Activated CD8-positive, alpha-beta T cell treated with anti-CD3 and anti-CD28 coated beads for 36 hours (primary cell): Measurements from ENCODE around the gene FCRL6. TPM values are rescaled to one million over a fixed set of nuclear protein-coding genes. Genes with fewer than 3 reads are reported as not detected.

Experiments used
- ATAC-seq: fragments of 200-7000 bp; cut with Tn5 transposase; one replicate; pipeline ENCODE4 v1.10.0; 2021; ENCODE audit warnings: mild to moderate bottlenecking, moderate library complexity
- CTCF ChIA-PET: fragments of 350-600 bp; sonication (Branson Sonifier 250); formaldehyde crosslinking; loops from one replicate; lab custom pipeline; 2021; ENCODE audit warnings: antibody characterized with exemption; lab: Charles Lee
- POLR2A ChIA-PET: fragments of 350-600 bp; sonication (Branson Sonifier 250); formaldehyde crosslinking; loops from one replicate; lab custom pipeline; 2021; ENCODE audit warnings: antibody characterized with exemption; lab: Charles Lee
- DNase-seq: peaks from one replicate; pipeline ENCODE4 v3.0.0-alpha.2; 2020
- H3K27ac Mint-ChIP-seq: one replicate; pipeline ENCODE4 v1.8.0; 2021; ENCODE audit warnings: mild to moderate bottlenecking, mixed read lengths
- H3K27me3 Mint-ChIP-seq: one replicate; pipeline ENCODE4 v1.8.0; 2021; ENCODE audit warnings: mixed read lengths
- H3K36me3 Mint-ChIP-seq: one replicate; pipeline ENCODE4 v1.8.0; 2021; ENCODE audit warnings: low read depth, mixed read lengths
- H3K4me1 Mint-ChIP-seq: one replicate; pipeline ENCODE4 v1.8.0; 2021; ENCODE audit warnings: low read depth, mixed read lengths
- H3K4me3 Mint-ChIP-seq: one replicate; pipeline ENCODE4 v1.8.0; 2021; ENCODE audit warnings: mild to moderate bottlenecking, moderate library complexity, mixed read lengths
- H3K9me3 Mint-ChIP-seq: one replicate; pipeline ENCODE4 v1.8.0; 2021; ENCODE audit warnings: mixed read lengths
- CTCF ChIP-seq: fragments of 200-600 bp; IDR thresholded peaks from one replicate; pipeline ENCODE4 v1.8.0; 2022; ENCODE audit warnings: antibody characterized with exemption, mild to moderate bottlenecking
- intact Hi-C: fragments of 100-400 bp; cut with micrococcal nuclease; formaldehyde crosslinking; loops from one replicate; pipeline ENCODE4 v1.10.0; 2022
- total RNA-seq, 2 experiments: library from RNA; stranded (reverse); gene quantifications; one replicate each; pipeline ENCODE4 v1.2.3, GENCODE V29; 2021

FCRL6 gene
- total RNA-seq, 2 experiments from 2014 or later, result 0.20 TPM; not detected in 1

- TF ChIP-seq CTCF, result no peak
- CTCF ChIA-PET, result interaction anchor here (0.8 kb wide), 1 partner anchor 33 kb away, joined by 3 read pairs; no protein-coding TSS in a partner anchor
- POLR2A ChIA-PET, result interaction anchor here (1.0 kb wide), 1 partner anchor 53 kb away, joined by 3 read pairs; no protein-coding TSS in a partner anchor
- DNase-seq, result no peak
- intact Hi-C loops, result no loop called here
- Mint-ChIP-seq H3K36me3 (no peaks in the 10 kb centered on the region), H3K4me1 (no peaks in the 10 kb centered on the region), H3K27me3 (peaks cover 5% of the 10 kb centered on the region), H3K9me3 (no peaks in the 10 kb centered on the region), H3K4me3 (no peak overlapping the region), H3K27ac (no peak overlapping the region)
- no peak for ATAC-seq
Measured at GRCh38 chr1:159763686-159764085, 38.5 kb upstream of the FCRL6 start.

- Mint-ChIP-seq H3K4me1 (no peaks in the 10 kb centered on the region), H3K27ac (no peak overlapping the region), H3K36me3 (no peaks in the 10 kb centered on the region), H3K9me3 (no peaks in the 10 kb centered on the region), H3K27me3 (peaks cover 7% of the 10 kb centered on the region), H3K4me3 (no peak overlapping the region)
- no peak for DNase-seq
- ChIA-PET POLR2A (no interaction called here), CTCF (no interaction called here)
- intact Hi-C loops, result no loop called here
- ATAC-seq, result no peak
- no peak for TF ChIP-seq CTCF
Measured at GRCh38 chr1:159765806-159766205, 36.4 kb upstream of the FCRL6 start.

GRCh38 chr1:159771127-159771895, 30.8 kb upstream of the FCRL6 start:
- no peak overlapping the region for H3K27ac Mint-ChIP-seq
- DNase-seq (no peak), ATAC-seq (no peak)
- peaks cover 4% of the 10 kb centered on the region for H3K27me3 Mint-ChIP-seq
- no peaks in the 10 kb centered on the region for H3K4me1 Mint-ChIP-seq
- ChIA-PET CTCF (no interaction called here), POLR2A (no interaction called here)
- H3K36me3 Mint-ChIP-seq, result no peaks in the 10 kb centered on the region
- TF ChIP-seq CTCF, result no peak
- no peaks in the 10 kb centered on the region for H3K9me3 Mint-ChIP-seq
- H3K4me3 Mint-ChIP-seq, result no peak overlapping the region
- intact Hi-C loops, result no loop called here

- ATAC-seq (no peak), DNase-seq (no peak)
- Mint-ChIP-seq H3K4me1 (peaks cover under 1% of the 10 kb centered on the region), H3K27me3 (peaks cover 2% of the 10 kb centered on the region), H3K27ac (no peak overlapping the region), H3K36me3 (no peaks in the 10 kb centered on the region), H3K4me3 (no peak overlapping the region), H3K9me3 (no peaks in the 10 kb centered on the region)
- ChIA-PET POLR2A (no interaction called here), CTCF (interaction anchor here (1.5 to 1.6 kb wide), 2 partner anchors 25 to 116 kb away, joined by 3 to 5 read pairs; no protein-coding TSS in a partner anchor)
- TF ChIP-seq CTCF, result no peak
- intact Hi-C loops, result no loop called here
Measured at GRCh38 chr1:159774465-159774864, 27.7 kb upstream of the FCRL6 start.

- Mint-ChIP-seq H3K36me3 (no peaks in the 10 kb centered on the region), H3K9me3 (no peaks in the 10 kb centered on the region), H3K4me3 (no peak overlapping the region), H3K27me3 (peaks cover 2% of the 10 kb centered on the region), H3K27ac (no peak overlapping the region), H3K4me1 (peaks cover 5% of the 10 kb centered on the region)
- DNase-seq (no peak), ATAC-seq (no peak)
- intact Hi-C loops, result no loop called here
- no peak for TF ChIP-seq CTCF
- ChIA-PET CTCF (interaction anchor here (0.8 to 1.6 kb wide), 2 partner anchors 23 to 115 kb away, joined by 4 to 5 read pairs; no protein-coding TSS in a partner anchor), POLR2A (no interaction called here)
Measured at GRCh38 chr1:159775716-159776115, 26.4 kb upstream of the FCRL6 start.
